ENCODE results near the gene MTMR10. TPM values are rescaled to one million over a fixed set of nuclear protein-coding genes. Genes with fewer than 3 reads are reported as not detected.
A peak's percentile ranks its signal among the peaks of the same experiment; 100 is the strongest.

The MTMR10 gene
- total RNA-seq, 1 experiment from 2014 or later: 23.2 TPM

DNA sequence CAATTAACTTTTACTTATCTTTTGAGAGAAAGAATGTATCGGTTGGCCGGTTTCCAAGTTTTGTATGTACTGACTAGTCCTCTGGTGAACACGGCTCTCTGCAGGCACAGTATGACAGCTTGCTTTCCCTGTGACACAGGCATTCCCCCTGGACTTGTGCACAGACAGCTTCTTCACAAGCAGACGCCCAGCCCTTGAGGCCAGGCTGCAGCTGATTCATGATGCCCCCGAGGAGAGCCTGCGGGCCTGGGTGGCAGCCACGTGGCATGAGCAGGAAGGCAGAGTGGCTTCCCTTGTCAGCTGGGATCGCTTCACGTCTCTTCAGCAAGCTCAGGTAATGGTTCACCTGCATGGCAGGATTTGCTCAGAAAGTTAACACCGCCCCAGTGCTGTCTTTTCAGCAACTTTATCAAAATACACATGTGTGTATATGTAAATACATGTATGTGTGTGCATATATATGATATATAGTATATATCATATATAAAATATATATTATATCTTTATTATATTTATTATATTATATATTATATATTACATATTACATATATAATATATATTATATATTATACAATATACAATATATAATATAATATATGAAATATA is 62.3 kb downstream of the MTMR10 start:
- no peaks in the 10 kb centered on the region for H3K79me1 ChIP-seq (ENCODE audit: insufficient read depth, low read depth, low read length, poor library complexity, severe bottlenecking)
- no peak overlapping the region for H4K91ac ChIP-seq (ENCODE audit: insufficient read length, low read depth, low read length)
- Mint-ChIP-seq H3K4me3 (no peak overlapping the region; a peak in 1 of 5 replicates), H3K4me1 (peaks cover 10 to 11% of the 10 kb centered on the region in 2 experiments), H3K27me3 (ENCODE audit: low read depth) (no peaks in the 10 kb centered on the region), H3K9me3 (no peaks in the 10 kb centered on the region), H3K27ac (peak overlapping the region in 1 of 3 experiments; percentile 83; a peak in 1 of 7 replicates), H3K36me3 (ENCODE audit: insufficient read depth in 1 of 3, low read depth in 3 of 3) (peaks cover 24 to 79% (median 77%) of the 10 kb centered on the region in 3 experiments)
- no peak overlapping the region for H3K9ac ChIP-seq (ENCODE audit: extremely low read depth, insufficient read length, low read length)
- TF ChIP-seq CTCF (conservative IDR thresholded peaks at IDR 0.05): no peak
- H3K27me3 ChIP-seq (ENCODE audit: insufficient read depth, low read length): no peaks in the 10 kb centered on the region
- H2BK12ac ChIP-seq (ENCODE audit: insufficient read length, low read depth, low read length): no peak overlapping the region
- no peak overlapping the region for H3K27ac ChIP-seq (ENCODE audit: insufficient read length, low read depth, low read length)
- no peak overlapping the region for H2BK15ac ChIP-seq (ENCODE audit: low read depth, low read length)
- H2BK5ac ChIP-seq (ENCODE audit: insufficient read length, low read length): no peak overlapping the region
- no peak overlapping the region for H3K23ac ChIP-seq (ENCODE audit: insufficient read length, low read depth, low read length)
- H4K5ac ChIP-seq (ENCODE audit: insufficient read length, low read depth, low read length): no peak overlapping the region
- no peaks in the 10 kb centered on the region for H3K4me1 ChIP-seq (ENCODE audit: insufficient read depth, low read length)
- no peaks in the 10 kb centered on the region for H3K9me3 ChIP-seq (ENCODE audit: control insufficient read depth, low read depth, low read length)
- no CpG with 5 or more reads among the region's 10 CpGs for WGBS (ENCODE audit: extremely low coverage, insufficient read length, low lambda C conversion rate)
- H2AK5ac ChIP-seq (ENCODE audit: insufficient read length, low read length): no peak overlapping the region
- no peak overlapping the region for H2BK120ac ChIP-seq (ENCODE audit: low read depth, low read length, poor library complexity, severe bottlenecking)
- H3K79me2 ChIP-seq (ENCODE audit: insufficient read depth, low read length): no peaks in the 10 kb centered on the region
- no peaks in the 10 kb centered on the region for H3K23me2 ChIP-seq (ENCODE audit: insufficient read length, low read depth, low read length, poor library complexity, severe bottlenecking)
- H3K56ac ChIP-seq (ENCODE audit: insufficient read length, low read depth, low read length): no peak overlapping the region
- H4K8ac ChIP-seq (replicated peaks; ENCODE audit: insufficient read length, low read depth, low read length): no peak overlapping the region
- H2BK20ac ChIP-seq (ENCODE audit: low read depth, low read length, poor library complexity, severe bottlenecking): no peak overlapping the region
- no peak overlapping the region for H3K4me2 ChIP-seq (ENCODE audit: insufficient read depth, insufficient read length, low read length)
- no peak for DNase-seq
- H3T11ph ChIP-seq (ENCODE audit: low read length): no peak overlapping the region
- H3K4ac ChIP-seq (ENCODE audit: low read depth, low read length): no peak overlapping the region
- no peak overlapping the region for H2AFZ ChIP-seq (ENCODE audit: low read length)
- no peak overlapping the region for H3K14ac ChIP-seq (ENCODE audit: insufficient read depth, low read length)
- H3K18ac ChIP-seq (ENCODE audit: insufficient read length, low read depth, low read length): no peak overlapping the region
- H4K20me1 ChIP-seq (ENCODE audit: control insufficient read depth, insufficient read depth, insufficient read length): no peaks in the 10 kb centered on the region

All from H9 (cell line).